NCI-H1930 (cell line): Measurements from ENCODE around the gene MPPE1.
A peak's percentile ranks its signal among the peaks of the same experiment; 100 is the strongest.
"Not testable (repeated sequence)": the region's sequence is repeated elsewhere in the genome, so short reads cannot be mapped to it uniquely, and the experiment has no call there.

Experiments
- DNase-seq, 2 experiments: peaks; one replicate each; lab custom pipeline; 2025; lab: John Stamatoyannopoulos, UW

Gene MPPE1, protein sequence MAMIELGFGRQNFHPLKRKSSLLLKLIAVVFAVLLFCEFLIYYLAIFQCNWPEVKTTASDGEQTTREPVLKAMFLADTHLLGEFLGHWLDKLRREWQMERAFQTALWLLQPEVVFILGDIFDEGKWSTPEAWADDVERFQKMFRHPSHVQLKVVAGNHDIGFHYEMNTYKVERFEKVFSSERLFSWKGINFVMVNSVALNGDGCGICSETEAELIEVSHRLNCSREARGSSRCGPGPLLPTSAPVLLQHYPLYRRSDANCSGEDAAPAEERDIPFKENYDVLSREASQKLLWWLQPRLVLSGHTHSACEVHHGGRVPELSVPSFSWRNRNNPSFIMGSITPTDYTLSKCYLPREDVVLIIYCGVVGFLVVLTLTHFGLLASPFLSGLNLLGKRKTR

DNA sequence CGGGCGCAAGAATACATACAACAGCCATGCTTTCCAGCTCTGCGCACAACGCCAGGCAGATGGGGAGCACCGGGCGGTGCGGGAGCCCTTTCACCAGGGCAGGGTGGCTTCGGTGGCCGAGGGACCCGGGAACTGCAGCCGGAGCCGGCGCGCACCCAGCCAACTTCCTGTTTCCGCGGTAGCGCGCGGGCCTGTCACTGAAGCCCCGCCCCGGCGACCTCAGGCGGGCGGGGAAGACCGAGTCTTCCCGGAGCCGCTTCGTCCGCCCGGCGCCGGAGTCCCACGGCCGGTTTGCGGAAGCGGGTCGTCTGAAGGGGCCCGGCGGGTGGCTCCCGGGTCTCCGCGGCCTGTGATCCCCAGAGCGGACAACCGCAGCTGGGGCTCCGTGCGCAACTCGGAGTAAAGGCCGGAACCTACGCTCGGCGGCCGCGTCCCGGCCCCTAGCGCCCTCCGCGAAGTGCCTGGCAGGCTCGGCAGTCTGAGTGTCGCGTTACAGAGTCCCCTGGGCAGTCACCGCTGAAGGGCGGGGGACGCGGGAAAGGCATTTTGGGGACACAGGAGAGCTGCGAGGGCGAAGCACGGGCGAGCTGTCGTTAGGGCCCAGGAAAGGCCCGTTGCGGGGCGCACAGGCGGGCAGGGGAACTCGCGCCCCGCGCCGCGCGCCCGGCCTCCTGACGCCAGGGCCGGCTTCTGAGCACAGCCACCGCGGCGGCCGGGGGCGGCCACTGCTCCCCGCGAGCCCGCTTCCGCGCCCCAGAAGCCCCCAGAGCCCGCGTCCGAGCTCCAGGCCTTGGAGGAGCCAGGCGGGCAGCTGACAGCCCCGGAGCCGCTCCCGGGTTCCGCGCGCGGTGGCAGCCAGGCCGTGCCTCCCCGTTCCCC, at the start of gene MPPE1:
Gene MPPE1, minus strand, starts transcription at position 136 of the 879 bp plus-strand sequence. CDS start 11,053 bp downstream, outside the sequence.
- DNase-seq, result peak; percentile 18 to 69

DNA sequence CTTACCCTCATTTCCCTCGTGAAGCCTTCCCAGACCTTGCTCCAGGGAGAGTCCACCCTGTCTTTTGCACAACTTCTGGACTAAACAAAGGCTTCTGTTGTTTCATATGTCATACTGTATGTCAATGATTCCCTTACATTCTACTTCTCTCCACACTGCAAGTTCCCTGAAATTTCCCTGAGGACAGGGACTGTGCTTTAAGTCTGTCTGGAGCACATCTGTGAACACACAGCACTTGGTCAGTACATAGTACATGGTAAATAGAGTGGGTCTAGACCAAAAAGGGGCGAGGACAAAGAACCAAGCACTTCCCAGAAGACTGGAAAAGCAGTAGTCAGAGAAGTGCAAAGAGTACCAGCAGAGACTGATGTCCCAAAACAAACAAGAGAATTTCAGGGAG, 49.5 kb upstream of the MPPE1 start:
- DNase-seq, result no peak

DNA sequence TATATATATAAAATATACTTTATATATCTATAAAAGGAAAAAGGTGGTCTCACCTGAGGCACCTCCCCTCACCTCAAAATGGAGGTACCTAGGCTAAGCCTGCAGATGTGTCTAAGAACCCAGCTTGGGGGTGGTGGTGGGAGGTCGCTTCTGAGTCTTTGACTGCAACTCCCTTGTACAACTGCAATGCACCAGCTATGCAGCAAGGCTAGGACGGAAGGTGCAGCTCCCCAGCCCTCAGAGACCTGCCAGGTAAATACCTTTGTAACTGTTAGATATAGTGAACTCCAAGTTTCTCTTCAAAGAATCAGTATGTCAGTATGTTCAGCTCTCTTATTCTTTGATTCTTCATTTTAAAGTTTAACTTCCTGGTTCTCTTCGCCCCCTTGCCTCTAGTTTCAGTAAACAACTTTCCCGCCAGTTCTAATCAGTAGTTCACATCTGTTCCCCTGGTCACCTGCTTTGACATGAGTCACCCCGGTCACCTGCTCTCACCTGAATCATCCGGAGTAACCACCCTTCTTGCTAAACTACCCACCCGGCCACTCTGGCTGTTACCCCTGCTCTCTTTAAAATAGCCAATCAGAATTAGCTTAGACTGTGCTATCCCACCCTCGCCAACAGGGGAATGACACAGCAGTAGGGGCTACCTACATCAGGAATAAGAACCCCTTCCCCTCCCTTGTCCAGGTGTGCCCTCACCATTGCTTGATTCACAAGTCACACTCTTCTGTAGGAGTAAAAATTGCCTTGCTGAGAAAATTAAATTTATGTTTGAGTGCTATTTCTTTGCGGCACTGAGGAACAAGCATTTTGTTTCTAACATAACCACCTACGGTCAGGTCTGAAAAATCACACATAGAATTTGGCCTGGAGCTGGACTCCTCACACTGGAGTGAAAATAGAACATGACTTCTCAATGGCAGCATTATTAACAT, 48.5 kb upstream of the MPPE1 start:
- no peak for DNase-seq

GRCh38 chr18:11955239-11956029, 47.3 kb upstream of the MPPE1 start:
- no peak for DNase-seq

DNA sequence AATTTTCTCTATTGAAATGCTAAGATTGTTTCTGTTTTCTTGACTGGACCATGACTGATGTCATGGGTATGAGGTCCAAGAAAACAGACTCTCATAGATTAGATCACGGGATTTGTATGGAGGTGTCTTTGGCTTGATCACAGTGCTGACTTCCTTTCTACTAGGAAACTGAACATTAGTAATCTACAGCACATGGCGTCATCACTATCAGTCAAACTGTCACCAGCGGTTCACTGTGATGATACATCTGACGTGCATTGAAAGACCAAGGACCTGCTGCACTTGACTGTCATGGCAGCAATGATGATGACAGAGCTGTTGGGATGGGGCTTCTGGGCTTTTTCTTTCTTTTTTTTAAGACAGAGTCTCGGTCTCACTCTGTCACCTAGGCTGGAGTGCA, 45.0 kb upstream of the MPPE1 start:
- DNase-seq, result no peak

- DNase-seq, result no peak
Observed at GRCh38 chr18:11951390-11951851, 43.3 kb upstream of the MPPE1 start.

DNA sequence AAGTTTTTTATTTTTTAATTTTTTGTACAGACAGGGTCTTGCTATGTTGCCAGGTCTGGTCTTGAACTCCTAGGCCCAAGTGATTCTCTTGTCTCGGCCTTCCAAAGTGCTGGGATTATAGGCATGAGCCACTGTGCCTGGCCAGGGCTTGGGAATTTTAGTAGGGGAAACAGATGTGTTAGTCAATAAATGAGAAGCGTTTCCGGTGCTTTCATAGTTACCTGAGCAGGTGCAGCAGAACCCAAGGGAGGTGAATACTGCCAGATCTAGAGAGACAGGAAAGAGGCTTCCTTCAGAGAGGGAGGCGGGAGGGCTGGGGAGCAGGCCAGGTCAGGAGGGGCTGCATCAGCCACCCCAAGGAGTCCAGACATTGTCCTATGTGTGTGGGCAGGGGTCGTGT, 42.7 kb upstream of the MPPE1 start:
- DNase-seq, result no peak

- DNase-seq, result no peak
Observed at GRCh38 chr18:11948852-11949523, 40.9 kb upstream of the MPPE1 start.

DNA sequence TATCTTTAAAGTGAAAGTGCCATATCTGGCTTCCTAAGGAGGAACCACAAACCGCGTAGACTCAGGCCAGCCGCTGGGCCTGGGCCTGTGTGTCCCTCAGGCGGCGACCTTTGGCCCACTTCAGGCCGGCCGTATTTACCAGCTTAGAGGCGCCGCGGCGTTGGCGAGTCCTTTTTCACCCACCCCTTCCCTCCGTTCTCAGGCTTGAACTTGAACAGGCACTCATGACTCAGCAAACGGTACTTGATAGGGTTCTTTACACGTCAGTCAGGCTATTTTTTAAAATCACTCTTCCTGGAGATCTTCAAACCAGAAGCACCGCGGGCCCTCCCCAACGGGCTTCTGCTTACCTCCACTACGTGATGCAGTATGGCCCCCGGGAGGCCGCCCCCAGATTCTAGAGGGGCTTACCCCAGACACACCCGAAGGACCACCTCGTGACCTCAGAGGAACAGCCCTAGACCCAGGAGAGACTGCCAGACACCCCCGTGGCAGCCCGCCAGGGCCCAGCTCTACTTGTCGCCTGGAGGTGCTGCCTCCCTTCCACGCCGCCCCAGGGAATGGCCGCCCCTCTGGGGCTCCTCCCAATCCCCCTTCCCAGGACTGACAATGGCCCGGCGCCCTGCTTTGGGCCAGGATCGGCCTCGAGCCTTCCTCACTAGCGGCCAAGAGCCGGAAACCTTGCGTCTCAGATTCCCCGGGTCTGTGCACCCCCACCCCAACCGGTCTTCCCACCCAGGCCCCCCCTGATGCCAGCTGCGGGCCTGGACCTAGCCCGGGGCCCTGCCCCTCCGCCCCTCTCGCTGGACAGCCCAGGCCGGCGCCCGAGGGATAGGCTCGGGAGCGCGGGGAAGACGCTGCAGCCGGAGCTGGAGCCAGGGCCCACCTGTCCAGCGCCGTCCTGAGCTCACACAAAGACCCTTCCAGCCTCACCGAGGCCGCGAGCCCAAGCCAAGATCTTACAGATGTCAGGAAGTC, 39.4 kb upstream of the MPPE1 start:
- no peak for DNase-seq

- no peak for DNase-seq
Observed at GRCh38 chr18:11946756-11947155, 38.6 kb upstream of the MPPE1 start.

GRCh38 chr18:11945834-11946659, 37.9 kb upstream of the MPPE1 start:
- not testable (repeated sequence) for DNase-seq

- no peak for DNase-seq
Observed at GRCh38 chr18:11944786-11945185, 36.7 kb upstream of the MPPE1 start.

DNA sequence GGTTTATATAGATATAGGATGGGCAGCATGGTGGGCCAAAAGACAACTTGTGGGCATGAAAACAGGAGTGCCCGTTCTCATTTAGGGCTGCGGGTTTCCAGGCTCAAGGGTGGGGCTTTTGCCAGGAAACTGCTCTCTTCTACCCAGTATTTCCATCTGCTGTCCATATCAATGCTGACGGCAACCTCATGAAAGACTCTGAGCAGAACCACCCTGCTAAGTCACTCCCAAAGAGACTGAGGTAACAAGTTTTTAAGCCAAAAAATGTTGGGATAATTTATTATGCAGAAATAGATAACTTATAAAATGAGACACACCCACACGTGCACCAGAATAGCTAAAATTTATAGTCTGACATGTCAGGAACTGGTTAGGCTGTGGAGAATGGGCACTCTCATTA, 36.1 kb upstream of the MPPE1 start:
- DNase-seq, result no peak

- no peak for DNase-seq
Observed at GRCh38 chr18:11943551-11943950, 35.4 kb upstream of the MPPE1 start.

DNA sequence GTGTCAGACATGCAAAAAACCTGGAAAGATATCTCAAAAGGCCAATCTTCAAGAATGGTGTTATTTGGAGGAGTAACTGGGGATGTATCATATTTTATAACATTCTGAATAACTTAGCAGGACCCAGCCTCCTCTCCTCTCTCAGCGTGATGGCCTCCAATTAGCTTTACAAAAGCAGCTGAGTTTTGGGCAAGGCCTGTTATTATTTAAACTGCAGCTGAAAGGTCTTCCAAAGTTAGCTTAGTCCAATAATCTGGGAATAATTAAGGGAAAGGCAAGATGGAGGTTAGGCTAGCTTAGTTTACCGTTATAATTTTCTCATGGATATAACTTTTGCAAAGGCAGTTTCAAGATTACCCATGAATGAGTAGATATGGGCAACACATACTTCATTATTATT, 32.8 kb upstream of the MPPE1 start:
- DNase-seq, result no peak

DNA sequence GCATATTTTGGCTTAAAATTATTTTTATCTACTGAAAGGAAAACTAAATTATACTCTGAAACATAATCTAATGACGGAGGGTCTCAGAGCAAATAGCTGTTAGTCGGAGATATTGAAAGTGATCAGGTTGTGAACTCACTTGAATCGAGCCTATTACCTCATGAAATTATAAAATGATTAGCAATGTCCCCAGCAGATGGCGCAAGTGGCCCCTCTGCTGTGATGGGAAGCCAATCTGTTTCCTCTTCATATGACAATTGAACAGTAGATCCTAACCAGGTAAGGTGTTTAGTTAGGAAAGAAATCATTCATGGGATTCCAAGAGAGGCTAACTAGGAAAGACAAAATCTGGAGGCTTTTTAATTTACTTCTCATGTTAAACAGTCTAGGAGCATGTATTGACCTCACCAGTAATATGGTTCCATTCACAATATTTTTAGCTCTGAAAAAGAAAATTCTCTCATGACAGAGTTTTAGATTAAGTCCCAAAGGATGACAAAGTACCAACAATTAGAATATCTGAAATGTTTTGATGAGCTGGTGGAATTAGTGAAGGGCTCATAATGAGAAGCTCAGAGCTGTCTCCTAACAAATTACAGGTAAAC, 29.9 kb upstream of the MPPE1 start:
- peak; percentile 21 for DNase-seq

DNA sequence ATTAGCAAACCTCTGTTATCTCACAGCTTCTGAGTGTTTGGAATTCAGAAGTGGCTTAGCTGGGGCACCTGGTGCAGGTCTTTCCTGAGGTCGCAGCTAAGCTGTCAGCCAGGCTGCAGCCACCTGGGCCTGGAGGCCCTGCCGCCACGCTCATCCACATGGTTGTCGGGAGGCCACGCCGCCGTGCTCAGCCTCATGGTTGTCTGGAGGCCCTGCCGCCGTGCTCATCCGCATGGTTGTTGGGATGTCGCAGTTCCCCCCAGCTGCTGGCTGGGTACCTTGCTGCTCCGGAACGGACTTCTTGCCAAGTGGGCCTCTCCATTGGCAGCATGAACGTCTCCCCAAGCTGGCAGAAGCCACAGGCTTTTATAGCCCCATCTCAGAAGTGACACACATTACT, 24.3 kb upstream of the MPPE1 start:
- DNase-seq, result no peak

- no peak for DNase-seq
Observed at GRCh38 chr18:11927497-11927896, 19.4 kb upstream of the MPPE1 start.
